HTR-8/SVneo (cell line): ENCODE measurements around the gene TAS1R3.

Experiments used
- DNase-seq: peaks from one replicate; pipeline ENCODE4 v3.0.0; 2011; ENCODE audit warnings: low spot score, mixed read lengths; ENCODE audit not compliant: insufficient read length
- FAIRE-seq: peaks from 2 replicates; lab custom pipeline; 2011; peaks lifted over from hg19 to GRCh38; lab: Jason Lieb, UNC

The TAS1R3 gene

DNA sequence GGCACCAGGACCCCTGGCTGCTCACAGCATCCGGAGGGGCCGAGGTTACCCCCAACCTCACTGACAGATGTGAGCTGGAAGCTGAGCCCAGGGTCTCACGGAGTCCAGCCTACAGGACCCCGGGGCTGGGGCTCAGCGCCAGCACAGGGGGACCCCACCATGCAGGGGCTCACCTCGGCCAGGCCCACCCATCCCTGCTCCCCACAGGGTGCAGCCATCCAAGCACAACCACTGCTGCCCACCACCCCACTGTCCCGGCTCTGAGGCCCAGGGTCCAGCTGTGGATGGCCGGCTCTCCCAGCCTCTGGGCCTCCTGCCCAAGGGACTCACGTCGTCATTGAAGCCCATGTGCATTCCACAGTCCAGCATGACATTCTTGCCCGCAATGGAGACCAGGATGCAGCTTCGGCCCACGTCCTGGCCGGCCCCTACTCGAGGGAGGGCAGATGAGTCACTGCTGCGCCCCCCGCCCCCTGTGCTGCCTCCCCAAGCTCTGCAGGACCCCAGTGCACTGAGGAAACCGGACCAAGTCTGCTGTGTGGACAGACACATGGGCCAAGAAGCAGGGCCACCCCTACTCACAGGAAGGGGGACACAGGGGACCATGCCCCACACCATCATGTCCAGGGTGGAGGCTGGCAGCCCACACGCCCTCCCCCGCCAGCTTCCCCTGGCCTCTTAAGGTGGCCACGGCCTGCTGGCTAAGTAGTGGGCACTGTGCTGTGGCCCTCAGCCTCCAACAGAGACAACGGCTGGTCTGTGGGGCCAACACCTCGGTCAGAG lies 10.2 kb upstream of the TAS1R3 start:
- FAIRE-seq (no peak), DNase-seq (no peak)

DNA sequence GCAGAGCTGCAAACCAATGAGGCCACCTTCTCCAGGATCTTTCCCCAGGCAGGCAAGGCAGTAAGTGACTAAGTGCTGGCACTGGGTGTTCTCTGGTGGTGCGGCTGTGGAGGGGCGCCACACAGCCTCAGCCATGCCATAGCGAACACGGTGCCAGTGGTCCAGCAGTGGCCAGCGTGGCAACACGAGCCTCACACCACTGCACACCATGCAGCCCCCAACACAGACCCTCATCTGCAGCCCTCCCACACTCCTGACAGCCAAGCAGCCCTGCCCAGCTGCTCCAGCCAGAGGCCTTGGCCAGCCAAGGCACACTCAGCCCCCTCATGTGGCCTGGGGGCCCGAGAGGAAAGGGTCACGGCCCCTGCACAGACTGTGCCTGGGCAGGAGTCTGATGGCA lies 9.6 kb upstream of the TAS1R3 start:
- FAIRE-seq (no peak), DNase-seq (no peak)

DNA sequence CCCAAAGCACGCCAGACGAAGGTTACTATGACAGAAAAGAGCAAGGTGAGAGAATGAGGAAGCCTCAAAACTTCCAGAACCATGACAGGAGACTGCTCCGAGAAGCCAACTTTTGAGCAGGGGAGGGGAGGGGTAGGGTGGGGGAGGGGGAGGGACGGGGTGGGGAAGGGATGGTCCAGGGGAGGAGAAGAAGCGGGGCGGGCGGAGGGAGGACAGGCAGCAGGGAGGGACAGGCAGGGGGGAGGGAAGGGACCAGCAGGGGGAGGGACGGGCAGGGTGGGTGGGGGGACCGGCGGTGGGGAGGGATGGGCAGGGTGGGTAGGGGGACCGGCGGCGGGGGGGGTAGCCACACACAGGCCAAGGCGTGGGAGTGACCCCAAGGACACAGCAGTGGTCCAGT lies 8.7 kb upstream of the TAS1R3 start:
- FAIRE-seq (no peak), DNase-seq (no peak)

DNA sequence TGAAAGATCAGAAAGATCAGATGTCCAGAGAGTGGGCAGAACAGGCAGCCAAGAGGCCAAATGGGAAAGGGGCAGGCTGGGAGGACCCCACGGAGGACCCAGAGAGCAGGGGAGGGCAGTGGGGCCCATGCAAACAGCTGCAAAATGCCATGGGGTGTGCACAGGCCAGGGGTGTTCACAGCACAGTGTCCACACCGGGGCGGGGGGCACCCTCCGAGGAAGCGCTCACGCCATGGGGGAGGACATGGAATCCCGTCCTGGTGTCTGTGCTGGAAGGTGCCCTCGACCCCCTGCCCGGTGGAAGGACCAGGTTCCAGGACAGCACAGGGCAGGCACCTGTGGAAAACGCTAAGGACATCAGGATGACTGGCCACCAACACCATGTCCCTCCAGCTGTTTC lies 8.1 kb upstream of the TAS1R3 start:
- FAIRE-seq: no peak
- no peak for DNase-seq

DNA sequence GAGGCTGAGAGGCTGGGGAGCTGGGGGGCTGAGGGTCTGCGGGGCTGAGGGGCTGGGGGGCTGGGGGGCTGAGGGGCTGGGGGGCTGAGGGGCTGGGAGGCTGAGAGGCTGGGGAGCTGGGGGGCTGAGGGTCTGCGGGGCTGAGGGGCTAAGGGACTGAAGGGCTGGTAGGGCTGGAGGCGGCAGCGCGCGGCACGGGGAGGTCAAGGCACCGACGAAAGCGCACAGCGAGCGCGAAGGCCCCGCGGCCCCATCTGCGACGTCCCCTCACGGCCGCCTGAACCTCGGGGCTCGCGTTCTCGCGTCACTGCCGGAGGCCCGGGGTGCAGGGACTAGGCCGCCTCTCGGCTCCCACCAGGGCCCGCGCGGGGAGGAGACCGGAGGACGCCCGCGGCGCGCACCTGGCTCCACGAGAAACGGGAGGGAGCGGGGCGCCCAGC lies 7.0 kb upstream of the TAS1R3 start:
- FAIRE-seq (no peak), DNase-seq (no peak)

DNA sequence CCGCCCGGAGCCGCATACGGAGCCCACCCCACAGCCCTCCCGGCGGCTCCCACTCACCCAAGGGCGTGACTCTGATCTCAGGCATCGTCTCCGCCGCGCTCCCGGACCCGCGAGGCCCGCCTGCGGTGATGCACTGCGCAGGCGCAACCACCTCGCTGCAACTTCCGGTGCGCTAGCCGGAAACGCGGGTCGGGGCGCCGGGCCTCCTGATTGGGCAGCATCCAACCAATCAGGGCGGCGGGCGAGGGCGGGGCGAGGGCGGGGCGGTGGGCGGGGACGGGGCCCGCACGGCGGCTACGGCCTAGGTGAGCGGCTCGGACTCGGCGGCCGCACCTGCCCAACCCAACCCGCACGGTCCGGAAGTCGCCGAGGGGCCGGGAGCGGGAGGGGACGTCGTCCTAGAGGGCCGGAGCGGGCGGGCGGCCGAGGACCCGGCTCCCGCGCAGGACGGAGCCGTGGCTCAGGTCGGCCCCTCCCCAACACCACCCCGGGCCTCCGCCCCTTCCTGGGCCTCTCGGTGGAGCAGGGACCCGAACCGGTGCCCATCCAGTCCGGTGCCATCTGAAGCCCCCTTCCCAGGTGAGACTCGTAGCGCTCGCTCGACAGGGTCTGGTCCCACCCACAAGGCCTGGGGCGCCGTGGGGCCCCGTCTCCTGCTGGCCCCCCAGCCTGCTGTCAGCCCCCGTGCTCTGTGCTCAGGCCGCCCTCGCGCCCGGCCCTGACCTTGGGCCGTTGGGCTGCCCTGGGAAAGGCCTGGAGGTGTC lies 6.4 kb upstream of the TAS1R3 start, which contains the start of the genes CPTP and INTS11:
Gene CPTP (plus strand): TSS at position 279 of the 764 bp plus-strand sequence. CDS start 2,109 bp downstream, outside the sequence.
Gene INTS11 (minus strand): TSS at position 137 of the 764 bp plus-strand sequence. CDS start 52 bp downstream, at position 85.
- DNase-seq (peak; percentile 94), FAIRE-seq (peak; percentile 89)

DNA sequence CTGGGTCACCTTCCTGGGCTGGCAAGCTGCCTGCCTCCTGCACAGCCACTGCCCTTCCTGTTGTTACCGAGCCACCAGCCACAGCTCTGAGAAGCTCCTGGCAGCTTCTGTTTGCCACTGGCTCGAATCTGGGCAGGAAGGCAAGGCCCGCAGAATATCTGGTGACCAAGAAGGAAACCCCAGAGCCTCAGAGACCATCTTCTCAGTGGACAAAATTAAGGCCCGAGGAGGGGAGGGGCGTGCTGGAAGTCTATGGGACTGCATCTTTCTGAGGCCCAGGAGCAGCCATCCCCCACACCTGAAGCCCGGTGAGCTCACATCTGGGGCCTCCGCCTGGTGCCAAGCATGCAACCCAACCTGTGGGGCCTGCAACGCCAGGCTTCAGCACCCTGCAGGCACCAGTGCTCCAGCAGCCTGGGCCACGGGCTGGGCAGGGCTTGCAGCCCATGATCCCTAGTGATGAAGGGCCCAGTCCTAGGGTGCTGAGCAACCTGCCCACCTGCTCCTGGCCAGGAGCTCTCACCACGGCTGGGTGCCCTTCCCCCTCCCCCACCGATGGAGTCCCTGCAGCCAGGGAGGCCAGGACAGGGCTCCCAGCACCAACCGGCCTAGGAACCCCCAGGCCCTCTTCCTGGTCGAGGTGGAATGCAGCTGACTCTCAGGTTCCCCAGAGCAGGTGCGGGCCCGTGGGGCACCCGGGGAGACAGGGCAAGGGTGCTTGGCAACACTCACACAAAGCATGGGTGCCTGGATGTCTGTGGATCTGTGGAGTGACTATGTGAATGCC lies 5.6 kb upstream of the TAS1R3 start:
- DNase-seq (no peak), FAIRE-seq (peak; percentile 16)

DNA sequence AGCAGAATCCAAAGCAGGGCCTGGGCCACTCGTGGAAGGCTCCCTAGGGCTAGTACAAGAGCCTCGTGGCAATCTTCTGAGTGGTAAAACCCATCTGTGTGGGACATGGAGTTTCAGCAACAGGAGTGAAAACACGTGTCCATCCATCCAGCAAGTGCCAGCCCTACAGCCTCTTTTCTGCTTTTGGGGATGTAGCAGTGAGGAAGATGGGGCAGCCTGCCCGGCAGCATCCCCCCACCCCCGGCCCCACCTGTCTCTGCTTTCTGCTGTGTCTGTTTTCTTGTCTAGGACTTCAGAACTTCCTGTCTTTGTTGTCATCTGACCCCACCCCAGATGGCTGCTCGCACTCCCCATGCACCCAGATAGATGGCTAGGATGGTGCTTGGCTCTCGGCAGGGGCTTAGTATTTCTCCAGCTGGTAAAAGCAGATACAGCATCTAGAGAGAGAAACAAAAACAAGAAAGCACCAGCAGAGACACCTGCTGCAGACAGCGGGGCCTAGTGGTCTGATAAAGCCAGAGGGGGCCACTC lies 4.9 kb upstream of the TAS1R3 start:
- DNase-seq: no peak
- no peak for FAIRE-seq

DNA sequence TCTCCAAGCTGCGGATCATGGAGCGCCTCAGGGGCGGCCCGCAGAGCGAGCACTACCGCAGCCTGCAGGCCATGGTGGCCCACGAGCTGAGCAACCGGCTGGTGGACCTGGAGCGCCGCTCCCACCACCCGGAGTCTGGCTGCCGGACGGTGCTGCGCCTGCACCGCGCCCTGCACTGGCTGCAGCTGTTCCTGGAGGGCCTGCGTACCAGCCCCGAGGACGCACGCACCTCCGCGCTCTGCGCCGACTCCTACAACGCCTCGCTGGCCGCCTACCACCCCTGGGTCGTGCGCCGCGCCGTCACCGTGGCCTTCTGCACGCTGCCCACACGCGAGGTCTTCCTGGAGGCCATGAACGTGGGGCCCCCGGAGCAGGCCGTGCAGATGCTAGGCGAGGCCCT lies 3.8 kb upstream of the TAS1R3 start:
- DNase-seq (no peak), FAIRE-seq (no peak)

DNA sequence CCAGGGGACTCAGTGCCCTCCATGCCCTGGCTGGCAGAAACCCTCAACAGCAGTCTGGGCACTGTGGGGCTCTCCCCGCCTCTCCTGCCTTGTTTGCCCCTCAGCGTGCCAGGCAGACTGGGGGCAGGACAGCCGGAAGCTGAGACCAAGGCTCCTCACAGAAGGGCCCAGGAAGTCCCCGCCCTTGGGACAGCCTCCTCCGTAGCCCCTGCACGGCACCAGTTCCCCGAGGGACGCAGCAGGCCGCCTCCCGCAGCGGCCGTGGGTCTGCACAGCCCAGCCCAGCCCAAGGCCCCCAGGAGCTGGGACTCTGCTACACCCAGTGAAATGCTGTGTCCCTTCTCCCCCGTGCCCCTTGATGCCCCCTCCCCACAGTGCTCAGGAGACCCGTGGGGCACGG lies 2.8 kb upstream of the TAS1R3 start:
- no peak for DNase-seq
- no peak for FAIRE-seq

DNA sequence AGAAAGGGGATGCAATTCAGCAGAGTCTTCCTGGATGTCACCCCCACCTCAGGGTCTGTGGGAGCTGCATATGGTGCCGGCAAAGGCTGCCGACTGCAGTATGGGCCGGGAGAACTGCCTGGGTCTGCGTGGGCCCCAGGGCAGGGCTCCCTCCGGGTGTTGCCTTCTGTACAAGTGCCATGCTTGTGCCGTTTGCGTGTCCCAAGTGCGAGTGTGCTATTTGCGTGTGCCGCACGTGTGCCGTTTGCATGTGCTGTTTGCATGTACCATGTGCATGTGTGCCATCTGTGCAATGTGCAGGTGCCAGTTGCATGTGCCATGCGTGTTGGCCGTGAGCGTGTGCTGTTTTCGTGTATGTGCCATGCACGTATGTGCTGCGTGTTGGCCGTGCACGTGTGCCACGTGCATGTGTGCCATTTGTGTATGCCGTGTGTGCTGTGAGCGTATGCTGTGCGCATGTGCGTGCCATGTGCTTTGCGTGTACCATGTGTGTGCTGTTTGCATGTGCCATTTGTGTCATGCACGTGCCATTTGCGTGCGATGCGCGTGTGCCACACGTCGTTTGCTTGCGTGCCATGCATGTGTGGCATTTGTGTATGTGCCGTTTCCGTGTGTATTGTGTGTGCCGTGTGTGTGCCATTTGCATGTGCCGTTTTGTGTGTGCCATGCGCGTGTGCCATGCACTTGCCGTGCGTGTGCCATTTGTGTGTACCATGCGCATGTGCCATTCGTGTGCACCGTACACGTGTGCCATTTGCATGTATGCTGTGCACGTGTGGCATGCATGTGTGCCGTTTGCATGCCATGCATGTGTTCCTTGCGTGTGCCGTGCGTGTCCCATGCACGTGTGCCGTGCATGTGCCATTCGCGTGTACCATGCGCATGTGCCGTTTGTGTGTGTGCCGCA lies 1.5 kb upstream of the TAS1R3 start:
- FAIRE-seq: peak; percentile 98
- DNase-seq: no peak

DNA sequence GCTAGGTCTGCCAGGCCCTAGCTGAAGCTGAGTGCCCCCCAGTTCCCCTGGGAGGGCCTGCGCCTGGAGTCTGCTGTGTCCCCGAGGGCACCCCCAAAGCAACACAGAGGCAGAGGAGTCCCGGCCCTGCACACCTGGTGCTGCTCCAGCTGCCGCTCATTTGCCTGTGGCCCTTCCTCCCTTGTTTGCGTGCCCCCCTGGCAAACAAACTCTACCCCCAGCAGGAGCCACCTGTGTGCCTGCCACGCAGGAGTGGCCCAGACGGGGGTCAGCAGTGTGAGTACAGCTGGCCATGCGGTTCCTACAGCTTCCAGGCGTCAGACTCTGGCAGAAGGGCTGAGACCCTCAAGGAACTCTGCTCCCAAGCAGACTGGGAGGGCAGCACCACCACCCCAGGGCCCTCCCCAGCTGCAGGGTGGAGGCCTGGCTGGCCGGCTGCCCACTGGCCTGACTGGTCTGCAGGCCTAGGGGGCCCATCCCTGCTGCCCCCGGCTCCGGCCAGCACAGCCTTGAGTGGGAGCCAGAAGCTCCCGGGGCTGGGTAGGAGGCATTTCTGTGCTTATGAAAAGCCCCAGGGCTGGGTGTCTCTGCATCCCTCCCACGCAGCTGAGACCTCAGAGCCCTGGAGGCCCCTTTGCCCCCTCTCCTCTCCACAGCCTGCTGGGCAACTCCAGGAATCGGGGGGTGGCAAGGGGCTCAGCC lies 563 bp upstream of the TAS1R3 start:
- FAIRE-seq: no peak

DNA sequence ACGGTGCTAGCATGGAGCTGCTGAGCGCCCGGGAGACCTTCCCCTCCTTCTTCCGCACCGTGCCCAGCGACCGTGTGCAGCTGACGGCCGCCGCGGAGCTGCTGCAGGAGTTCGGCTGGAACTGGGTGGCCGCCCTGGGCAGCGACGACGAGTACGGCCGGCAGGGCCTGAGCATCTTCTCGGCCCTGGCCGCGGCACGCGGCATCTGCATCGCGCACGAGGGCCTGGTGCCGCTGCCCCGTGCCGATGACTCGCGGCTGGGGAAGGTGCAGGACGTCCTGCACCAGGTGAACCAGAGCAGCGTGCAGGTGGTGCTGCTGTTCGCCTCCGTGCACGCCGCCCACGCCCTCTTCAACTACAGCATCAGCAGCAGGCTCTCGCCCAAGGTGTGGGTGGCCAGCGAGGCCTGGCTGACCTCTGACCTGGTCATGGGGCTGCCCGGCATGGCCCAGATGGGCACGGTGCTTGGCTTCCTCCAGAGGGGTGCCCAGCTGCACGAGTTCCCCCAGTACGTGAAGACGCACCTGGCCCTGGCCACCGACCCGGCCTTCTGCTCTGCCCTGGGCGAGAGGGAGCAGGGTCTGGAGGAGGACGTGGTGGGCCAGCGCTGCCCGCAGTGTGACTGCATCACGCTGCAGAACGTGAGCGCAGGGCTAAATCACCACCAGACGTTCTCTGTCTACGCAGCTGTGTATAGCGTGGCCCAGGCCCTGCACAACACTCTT lies 1.1 kb downstream of the TAS1R3 start:
- no peak for FAIRE-seq
- DNase-seq: no peak

More for the DNA sequence above, 563 bp upstream of the TAS1R3 start:
- DNase-seq: no peak

DNA sequence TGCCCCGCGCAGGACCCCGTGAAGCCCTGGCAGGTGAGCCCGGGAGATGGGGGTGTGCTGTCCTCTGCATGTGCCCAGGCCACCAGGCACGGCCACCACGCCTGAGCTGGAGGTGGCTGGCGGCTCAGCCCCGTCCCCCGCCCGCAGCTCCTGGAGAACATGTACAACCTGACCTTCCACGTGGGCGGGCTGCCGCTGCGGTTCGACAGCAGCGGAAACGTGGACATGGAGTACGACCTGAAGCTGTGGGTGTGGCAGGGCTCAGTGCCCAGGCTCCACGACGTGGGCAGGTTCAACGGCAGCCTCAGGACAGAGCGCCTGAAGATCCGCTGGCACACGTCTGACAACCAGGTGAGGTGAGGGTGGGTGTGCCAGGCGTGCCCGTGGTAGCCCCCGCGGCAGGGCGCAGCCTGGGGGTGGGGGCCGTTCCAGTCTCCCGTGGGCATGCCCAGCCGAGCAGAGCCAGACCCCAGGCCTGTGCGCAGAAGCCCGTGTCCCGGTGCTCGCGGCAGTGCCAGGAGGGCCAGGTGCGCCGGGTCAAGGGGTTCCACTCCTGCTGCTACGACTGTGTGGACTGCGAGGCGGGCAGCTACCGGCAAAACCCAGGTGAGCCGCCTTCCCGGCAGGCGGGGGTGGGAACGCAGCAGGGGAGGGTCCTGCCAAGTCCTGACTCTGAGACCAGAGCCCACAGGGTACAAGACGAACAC lies 1.8 kb downstream of the TAS1R3 start:
- no peak for FAIRE-seq
- DNase-seq: no peak

DNA sequence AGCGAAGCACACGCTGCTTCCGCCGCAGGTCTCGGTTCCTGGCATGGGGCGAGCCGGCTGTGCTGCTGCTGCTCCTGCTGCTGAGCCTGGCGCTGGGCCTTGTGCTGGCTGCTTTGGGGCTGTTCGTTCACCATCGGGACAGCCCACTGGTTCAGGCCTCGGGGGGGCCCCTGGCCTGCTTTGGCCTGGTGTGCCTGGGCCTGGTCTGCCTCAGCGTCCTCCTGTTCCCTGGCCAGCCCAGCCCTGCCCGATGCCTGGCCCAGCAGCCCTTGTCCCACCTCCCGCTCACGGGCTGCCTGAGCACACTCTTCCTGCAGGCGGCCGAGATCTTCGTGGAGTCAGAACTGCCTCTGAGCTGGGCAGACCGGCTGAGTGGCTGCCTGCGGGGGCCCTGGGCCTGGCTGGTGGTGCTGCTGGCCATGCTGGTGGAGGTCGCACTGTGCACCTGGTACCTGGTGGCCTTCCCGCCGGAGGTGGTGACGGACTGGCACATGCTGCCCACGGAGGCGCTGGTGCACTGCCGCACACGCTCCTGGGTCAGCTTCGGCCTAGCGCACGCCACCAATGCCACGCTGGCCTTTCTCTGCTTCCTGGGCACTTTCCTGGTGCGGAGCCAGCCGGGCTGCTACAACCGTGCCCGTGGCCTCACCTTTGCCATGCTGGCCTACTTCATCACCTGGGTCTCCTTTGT lies 2.6 kb downstream of the TAS1R3 start:
- no peak for FAIRE-seq
- DNase-seq: no peak

DNA sequence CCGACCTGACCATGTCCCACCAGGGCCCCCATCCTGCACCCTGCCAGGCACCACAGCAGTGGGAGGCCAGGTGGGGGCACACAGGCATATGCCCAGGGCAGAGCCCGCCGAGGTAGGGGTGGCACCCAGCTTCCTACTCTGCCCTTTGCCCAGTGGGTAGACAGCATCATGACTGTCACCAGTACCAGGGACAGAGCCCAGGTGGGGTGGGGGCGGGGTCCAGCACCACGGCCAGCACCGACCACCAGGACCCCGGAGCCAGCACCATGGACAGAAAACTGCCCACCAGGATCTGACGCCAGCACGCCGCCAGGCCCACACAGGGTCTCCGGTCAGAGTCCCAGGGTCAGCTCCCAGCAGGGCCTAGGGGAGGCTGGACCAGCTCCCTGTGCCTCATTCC lies 3.8 kb downstream of the TAS1R3 start:
- FAIRE-seq: no peak
- DNase-seq: no peak

DNA sequence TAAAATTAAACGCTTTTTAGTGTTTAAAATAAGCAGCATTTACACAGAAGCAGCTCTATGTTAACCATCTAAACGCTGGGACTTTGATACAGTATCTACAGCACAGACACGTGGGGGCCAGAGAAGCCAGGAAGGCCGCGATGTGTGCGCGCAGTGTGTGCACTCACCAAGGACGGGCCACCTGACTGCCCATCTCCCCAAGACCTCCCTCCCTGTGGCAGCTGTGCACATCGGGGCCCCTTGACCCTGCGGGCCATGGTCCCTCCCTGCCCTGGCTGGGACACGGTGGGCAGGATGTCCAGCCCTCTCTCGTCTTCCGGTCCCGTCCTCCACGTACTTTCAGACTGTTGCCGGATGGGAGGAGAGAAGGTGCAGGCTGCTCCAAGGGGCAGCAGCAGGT lies 4.2 kb downstream of the TAS1R3 start:
- DNase-seq: no peak
- no peak for FAIRE-seq
